Frontal cortex (tissue), 4 donors: Measurements from ENCODE around the gene ZNF35. TPM values are rescaled to one million over a fixed set of nuclear protein-coding genes. Genes with fewer than 3 reads are reported as not detected.
"Not testable (repeated sequence)": the region's sequence is repeated elsewhere in the genome, so short reads cannot be mapped to it uniquely, and the experiment has no call there.

ENCODE experiments used
- DNase-seq, 2 donors: peaks; one replicate each; pipeline ENCODE4 v3.0.0; 2012; ENCODE audit warnings: low spot score in 2 of 2
- FAIRE-seq: peaks from 2 replicates; lab custom pipeline; 2012; peaks lifted over from hg19 to GRCh38; lab: Jason Lieb, UNC
- total RNA-seq: library from RNA; depleted of rRNA; stranded (reverse); fragments of >200 nt; gene quantifications from one replicate; pipeline ENCODE4 v1.2.3, GENCODE V29; 2014
- donor health status: control.
- donor health status: control.
- donor health status: control.

The ZNF35 gene
- total RNA-seq: 22.4 TPM

GRCh38 chr3:44648564-44649229, at the start of gene ZNF35:
Gene ZNF35 (plus strand): TSS chr3:44648732. CDS start chr3:44651068, 2,336 bp downstream.
- peak; percentile 54 to 81 for DNase-seq
- no peak for FAIRE-seq

- DNase-seq (no peak), FAIRE-seq (no peak)
These were observed 46.8 kb upstream of the ZNF35 start for GRCh38 chr3:44601749-44602148.

GRCh38 chr3:44612678-44613077, 35.9 kb upstream of the ZNF35 start:
- DNase-seq (no peak), FAIRE-seq (no peak)

- no peak for FAIRE-seq
- peak; percentile 74 to 81 for DNase-seq
These were observed 23.6 kb upstream of the ZNF35 start, which contains the start of gene ZNF197 for GRCh38 chr3:44624749-44625480. Gene ZNF197 (plus strand): TSS chr3:44625036. CDS start chr3:44629155, 4,119 bp downstream.

- FAIRE-seq: no peak
- DNase-seq: no peak
These were observed 19.8 kb upstream of the ZNF35 start for GRCh38 chr3:44628716-44629115.

- DNase-seq (no peak), FAIRE-seq (no peak)
These were observed 16.3 kb upstream of the ZNF35 start for GRCh38 chr3:44632193-44632592.

- DNase-seq (no peak), FAIRE-seq (no peak)
These were observed 6.2 kb upstream of the ZNF35 start for GRCh38 chr3:44642337-44642736.

GRCh38 chr3:44643024-44643423, 5.5 kb upstream of the ZNF35 start:
- DNase-seq: no peak

GRCh38 chr3:44647771-44648170, 761 bp upstream of the ZNF35 start:
- no peak for FAIRE-seq
- no peak for DNase-seq

More at GRCh38 chr3:44643024-44643423, 5.5 kb upstream of the ZNF35 start:
- FAIRE-seq: no peak

- DNase-seq: no peak
- FAIRE-seq: peak; percentile 40
These were observed 1.2 kb downstream of the ZNF35 start for GRCh38 chr3:44649709-44650108.

- no peak for DNase-seq
- no peak for FAIRE-seq
These were observed 5.5 kb downstream of the ZNF35 start for GRCh38 chr3:44654039-44654438.

GRCh38 chr3:44659015-44659414, 10.5 kb downstream of the ZNF35 start:
- DNase-seq (no peak), FAIRE-seq (no peak)

GRCh38 chr3:44659434-44659833, 10.9 kb downstream of the ZNF35 start:
- FAIRE-seq (no peak), DNase-seq (no peak)

- FAIRE-seq: no peak
- DNase-seq: no peak
These were observed 12.7 kb downstream of the ZNF35 start for GRCh38 chr3:44661189-44661588.

- DNase-seq (no peak), FAIRE-seq (no peak)
These were observed 16.6 kb downstream of the ZNF35 start for GRCh38 chr3:44665173-44665572.

- FAIRE-seq (no peak), DNase-seq (no peak)
These were observed 17.8 kb downstream of the ZNF35 start for GRCh38 chr3:44666346-44666745.

GRCh38 chr3:44669760-44670159, 21.2 kb downstream of the ZNF35 start:
- FAIRE-seq (no peak), DNase-seq (no peak)

- not testable (repeated sequence) for FAIRE-seq, DNase-seq
These were observed 24.9 kb downstream of the ZNF35 start for GRCh38 chr3:44673466-44673865.

- DNase-seq (no peak), FAIRE-seq (no peak)
These were observed 25.7 kb downstream of the ZNF35 start for GRCh38 chr3:44674211-44674610.

- DNase-seq: no peak
- FAIRE-seq: no peak
These were observed 30.1 kb downstream of the ZNF35 start for GRCh38 chr3:44678480-44679116.

- DNase-seq: no peak
- FAIRE-seq: no peak
These were observed 32.5 kb downstream of the ZNF35 start for GRCh38 chr3:44680921-44681455.
